ENCODE results near the gene GPATCH8.
A peak's percentile ranks its signal among the peaks of the same experiment; 100 is the strongest.
"Not testable (repeated sequence)": the region's sequence is repeated elsewhere in the genome, so short reads cannot be mapped to it uniquely, and the experiment has no call there.

Gene GPATCH8

GRCh38 chr17:44394112-44394511 lies 109.1 kb downstream of the GPATCH8 start:
- H3K4me3 ChIP-seq (ENCODE audit: low read length in 2 of 2): not testable (repeated sequence)

GRCh38 chr17:44390250-44390870 lies 112.8 kb downstream of the GPATCH8 start:
- no peak overlapping the region for H3K4me3 ChIP-seq (ENCODE audit: low read length in 2 of 2)
- no peaks in the 10 kb centered on the region for H3K9me3 ChIP-seq (ENCODE audit: control insufficient read depth in 2 of 2, low read length in 2 of 2)
- H3K27me3 ChIP-seq (ENCODE audit: control insufficient read depth in 1 of 2, insufficient read depth in 2 of 2, low read length in 2 of 2): peaks cover 3 to 4% of the 10 kb centered on the region in 2 donors
- H3K4me1 ChIP-seq (ENCODE audit: control insufficient read depth, insufficient read depth, low read length): peaks cover 8% of the 10 kb centered on the region
- no peak overlapping the region for H3K9ac ChIP-seq (ENCODE audit: low read length in 2 of 2)
- H3K36me3 ChIP-seq (ENCODE audit: control insufficient read depth in 2 of 2, insufficient read depth in 2 of 2, low read length in 2 of 2): no peaks in the 10 kb centered on the region
- H3K27ac ChIP-seq (ENCODE audit: low read length): no peak overlapping the region

More at GRCh38 chr17:44394112-44394511, 109.1 kb downstream of the GPATCH8 start:
- not testable (repeated sequence) for H3K4me1 ChIP-seq (ENCODE audit: control insufficient read depth, insufficient read depth, low read length); H3K9ac ChIP-seq (ENCODE audit: low read length in 2 of 2); H3K27ac ChIP-seq (ENCODE audit: low read length); H3K27me3 ChIP-seq (ENCODE audit: control insufficient read depth in 1 of 2, insufficient read depth in 2 of 2, low read length in 2 of 2); H3K9me3 ChIP-seq (ENCODE audit: control insufficient read depth in 2 of 2, low read length in 2 of 2)
- H3K36me3 ChIP-seq (ENCODE audit: control insufficient read depth in 2 of 2, insufficient read depth in 2 of 2, low read length in 2 of 2): peaks cover 9 to 19% of the 10 kb centered on the region in 2 donors

GRCh38 chr17:44389723-44390202 lies 113.4 kb downstream of the GPATCH8 start:
- no peaks in the 10 kb centered on the region for H3K9me3 ChIP-seq (ENCODE audit: control insufficient read depth in 2 of 2, low read length in 2 of 2)
- no peak overlapping the region for H3K9ac ChIP-seq (ENCODE audit: low read length in 2 of 2)
- H3K27me3 ChIP-seq (ENCODE audit: control insufficient read depth in 1 of 2, insufficient read depth in 2 of 2, low read length in 2 of 2): peaks cover 3 to 4% of the 10 kb centered on the region in 2 donors
- H3K36me3 ChIP-seq (ENCODE audit: control insufficient read depth in 2 of 2, insufficient read depth in 2 of 2, low read length in 2 of 2): no peaks in the 10 kb centered on the region
- peaks cover 12% of the 10 kb centered on the region for H3K4me1 ChIP-seq (ENCODE audit: control insufficient read depth, insufficient read depth, low read length)
- H3K4me3 ChIP-seq (ENCODE audit: low read length in 2 of 2): no peak overlapping the region
- H3K27ac ChIP-seq (ENCODE audit: low read length): no peak overlapping the region

- H3K36me3 ChIP-seq (ENCODE audit: control insufficient read depth in 2 of 2, insufficient read depth in 2 of 2, low read length in 2 of 2): no peaks in the 10 kb centered on the region
- H3K9me3 ChIP-seq (ENCODE audit: control insufficient read depth in 2 of 2, low read length in 2 of 2): no peaks in the 10 kb centered on the region
- peaks cover 15% of the 10 kb centered on the region for H3K4me1 ChIP-seq (ENCODE audit: control insufficient read depth, insufficient read depth, low read length)
- H3K9ac ChIP-seq (ENCODE audit: low read length in 2 of 2): no peak within 1 kb of the TSS
- no peak within 1 kb of the TSS for H3K27ac ChIP-seq (ENCODE audit: low read length)
- H3K27me3 ChIP-seq (ENCODE audit: control insufficient read depth in 1 of 2, insufficient read depth in 2 of 2, low read length in 2 of 2): peaks cover 3 to 7% of the 10 kb centered on the region in 2 donors
- no peak within 1 kb of the TSS for H3K4me3 ChIP-seq (ENCODE audit: low read length in 2 of 2)
These were observed 113.9 kb downstream of the GPATCH8 start, which contains the start of gene ITGA2B for GRCh38 chr17:44389281-44389680. Gene ITGA2B, minus strand, starts transcription at chr17:44389649. Its CDS starts 176 bp downstream, at chr17:44389473.

GRCh38 chr17:44387804-44388203 lies 115.4 kb downstream of the GPATCH8 start:
- H3K4me1 ChIP-seq (ENCODE audit: control insufficient read depth, insufficient read depth, low read length): peaks cover 15% of the 10 kb centered on the region
- no peak overlapping the region for H3K9ac ChIP-seq (ENCODE audit: low read length in 2 of 2)
- no peaks in the 10 kb centered on the region for H3K9me3 ChIP-seq (ENCODE audit: control insufficient read depth in 2 of 2, low read length in 2 of 2)
- H3K4me3 ChIP-seq (ENCODE audit: low read length in 2 of 2): no peak overlapping the region
- H3K27ac ChIP-seq (ENCODE audit: low read length): no peak overlapping the region
- no peaks in the 10 kb centered on the region for H3K36me3 ChIP-seq (ENCODE audit: control insufficient read depth in 2 of 2, insufficient read depth in 2 of 2, low read length in 2 of 2)
- H3K27me3 ChIP-seq (ENCODE audit: control insufficient read depth in 1 of 2, insufficient read depth in 2 of 2, low read length in 2 of 2): peaks cover 3 to 7% of the 10 kb centered on the region in 2 donors

- H3K27ac ChIP-seq (ENCODE audit: low read length): no peak overlapping the region
- H3K27me3 ChIP-seq (ENCODE audit: control insufficient read depth in 1 of 2, insufficient read depth in 2 of 2, low read length in 2 of 2): peaks cover 3 to 7% of the 10 kb centered on the region in 2 donors
- H3K9ac ChIP-seq (ENCODE audit: low read length in 2 of 2): no peak overlapping the region
- H3K4me1 ChIP-seq (ENCODE audit: control insufficient read depth, insufficient read depth, low read length): peaks cover 15% of the 10 kb centered on the region
- no peaks in the 10 kb centered on the region for H3K36me3 ChIP-seq (ENCODE audit: control insufficient read depth in 2 of 2, insufficient read depth in 2 of 2, low read length in 2 of 2)
- peak overlapping the region in 1 of 2 donors; percentile 76 for H3K4me3 ChIP-seq (ENCODE audit: low read length in 2 of 2)
- no peaks in the 10 kb centered on the region for H3K9me3 ChIP-seq (ENCODE audit: control insufficient read depth in 2 of 2, low read length in 2 of 2)
These were observed 117.1 kb downstream of the GPATCH8 start for GRCh38 chr17:44386182-44386525.

- no peak overlapping the region for H3K27ac ChIP-seq (ENCODE audit: low read length)
- H3K36me3 ChIP-seq (ENCODE audit: control insufficient read depth in 2 of 2, insufficient read depth in 2 of 2, low read length in 2 of 2): no peaks in the 10 kb centered on the region
- no peaks in the 10 kb centered on the region for H3K9me3 ChIP-seq (ENCODE audit: control insufficient read depth in 2 of 2, low read length in 2 of 2)
- H3K4me3 ChIP-seq (ENCODE audit: low read length in 2 of 2): peak overlapping the region; percentile 65 to 76
- peaks cover 15% of the 10 kb centered on the region for H3K4me1 ChIP-seq (ENCODE audit: control insufficient read depth, insufficient read depth, low read length)
- H3K27me3 ChIP-seq (ENCODE audit: control insufficient read depth in 1 of 2, insufficient read depth in 2 of 2, low read length in 2 of 2): peaks cover 3 to 7% of the 10 kb centered on the region in 2 donors
- peak overlapping the region; percentile 42 to 58 for H3K9ac ChIP-seq (ENCODE audit: low read length in 2 of 2)
These were observed 117.7 kb downstream of the GPATCH8 start for GRCh38 chr17:44385287-44386181.

GRCh38 chr17:44384823-44385286 lies 118.4 kb downstream of the GPATCH8 start:
- no peaks in the 10 kb centered on the region for H3K36me3 ChIP-seq (ENCODE audit: control insufficient read depth in 2 of 2, insufficient read depth in 2 of 2, low read length in 2 of 2)
- H3K9me3 ChIP-seq (ENCODE audit: control insufficient read depth in 2 of 2, low read length in 2 of 2): no peaks in the 10 kb centered on the region
- peaks cover 15% of the 10 kb centered on the region for H3K4me1 ChIP-seq (ENCODE audit: control insufficient read depth, insufficient read depth, low read length)
- no peak overlapping the region for H3K27ac ChIP-seq (ENCODE audit: low read length)
- H3K27me3 ChIP-seq (ENCODE audit: control insufficient read depth in 1 of 2, insufficient read depth in 2 of 2, low read length in 2 of 2): peaks cover 3 to 7% of the 10 kb centered on the region in 2 donors
- peak overlapping the region in 1 of 2 donors; percentile 42 for H3K9ac ChIP-seq (ENCODE audit: low read length in 2 of 2)
- peak overlapping the region; percentile 35 to 76 for H3K4me3 ChIP-seq (ENCODE audit: low read length in 2 of 2)

GRCh38 chr17:44384281-44384822 lies 118.9 kb downstream of the GPATCH8 start:
- no peak overlapping the region for H3K9ac ChIP-seq (ENCODE audit: low read length in 2 of 2)
- peaks cover 3 to 7% of the 10 kb centered on the region in 2 donors for H3K27me3 ChIP-seq (ENCODE audit: control insufficient read depth in 1 of 2, insufficient read depth in 2 of 2, low read length in 2 of 2)

GRCh38 chr17:44383861-44384260 lies 119.3 kb downstream of the GPATCH8 start:
- Histone ChIP-seq H3K27ac (ENCODE audit: low read length) (no peak overlapping the region), H3K4me3 (ENCODE audit: low read length in 2 of 2) (no peak overlapping the region), H3K4me1 (ENCODE audit: control insufficient read depth, insufficient read depth, low read length) (peaks cover 15% of the 10 kb centered on the region), H3K27me3 (ENCODE audit: control insufficient read depth in 1 of 2, insufficient read depth in 2 of 2, low read length in 2 of 2) (peaks cover 3 to 7% of the 10 kb centered on the region in 2 donors), H3K9ac (ENCODE audit: low read length in 2 of 2) (no peak overlapping the region), H3K36me3 (ENCODE audit: control insufficient read depth in 2 of 2, insufficient read depth in 2 of 2, low read length in 2 of 2) (no peaks in the 10 kb centered on the region), H3K9me3 (ENCODE audit: control insufficient read depth in 2 of 2, low read length in 2 of 2) (no peaks in the 10 kb centered on the region)

More at GRCh38 chr17:44384281-44384822, 118.9 kb downstream of the GPATCH8 start:
- H3K9me3 ChIP-seq (ENCODE audit: control insufficient read depth in 2 of 2, low read length in 2 of 2): no peaks in the 10 kb centered on the region
- H3K27ac ChIP-seq (ENCODE audit: low read length): no peak overlapping the region
- peaks cover 15% of the 10 kb centered on the region for H3K4me1 ChIP-seq (ENCODE audit: control insufficient read depth, insufficient read depth, low read length)
- peak overlapping the region in 1 of 2 donors; percentile 76 for H3K4me3 ChIP-seq (ENCODE audit: low read length in 2 of 2)
- H3K36me3 ChIP-seq (ENCODE audit: control insufficient read depth in 2 of 2, insufficient read depth in 2 of 2, low read length in 2 of 2): no peaks in the 10 kb centered on the region
